Keratinocyte (primary cell): ENCODE data around the gene BAIAP3. TPM values are rescaled to one million over a fixed set of nuclear protein-coding genes. Genes with fewer than 3 reads are reported as not detected.

Source experiments
- DNase-seq: peaks from one replicate; pipeline ENCODE4 v3.0.0-alpha.2; 2011; ENCODE audit warnings: low read depth, missing footprints, low spot score
- FAIRE-seq: peaks from 2 replicates; lab custom pipeline; 2011; peaks lifted over from hg19 to GRCh38; lab: Jason Lieb, UNC
- H2AFZ ChIP-seq: 2 replicates; pipeline ENCODE4 v1.6.0; 2012; ENCODE audit warnings: low read length, control low read depth, inconsistent platforms; ENCODE audit not compliant: control insufficient read depth
- H3K27ac ChIP-seq: 2 replicates; pipeline ENCODE4 v1.5.1; 2011; ENCODE audit warnings: low read length; ENCODE audit not compliant: control insufficient read depth, insufficient read depth
- H3K27me3 ChIP-seq: 3 replicates; pipeline ENCODE4 v1.6.0; 2011; ENCODE audit warnings: low read length; ENCODE audit not compliant: control insufficient read depth, insufficient read depth; ENCODE audit errors: extremely low read depth
- H3K36me3 ChIP-seq, 2 experiments: 2 replicates in 1 of 2; 3 replicates in 1 of 2; pipeline ENCODE4 v1.5.1; 2011; ENCODE audit warnings: low read length in 2 of 2, mild to moderate bottlenecking in 1 of 2; ENCODE audit not compliant: control insufficient read depth in 2 of 2, insufficient read depth in 2 of 2; ENCODE audit errors: extremely low read depth in 1 of 2
- H3K4me1 ChIP-seq: 3 replicates; pipeline ENCODE4 v1.5.1; 2011; ENCODE audit warnings: low read length; ENCODE audit not compliant: control insufficient read depth, insufficient read depth; ENCODE audit errors: extremely low read depth
- H3K4me2 ChIP-seq: 3 replicates; pipeline ENCODE4 v1.6.0; 2011; ENCODE audit warnings: low read depth, low read length; ENCODE audit not compliant: control insufficient read depth, insufficient read depth; ENCODE audit errors: extremely low read depth
- H3K4me3 ChIP-seq, 3 experiments: fragments of 200-600 bp in 1 of 3; sonication (generic) in 1 of 3; 2 replicates in 2 of 3; 3 replicates in 1 of 3; pipeline ENCODE4 v1.5.1; 2011 to 2016; ENCODE audit warnings: low read length in 3 of 3, mild to moderate bottlenecking in 3 of 3, control low read depth in 2 of 3, inconsistent platforms in 1 of 3, low read depth in 1 of 3, mixed read lengths in 1 of 3, mixed run types in 1 of 3, moderate library complexity in 1 of 3; ENCODE audit not compliant: control insufficient read depth in 2 of 3, insufficient read depth in 2 of 3; ENCODE audit errors: extremely low read depth in 1 of 3
- H3K79me2 ChIP-seq: 2 replicates; pipeline ENCODE4 v1.6.0; 2012; ENCODE audit warnings: low read length; ENCODE audit not compliant: control insufficient read depth, insufficient read depth
- H3K9ac ChIP-seq: 3 replicates; pipeline ENCODE4 v1.6.0; 2011; ENCODE audit warnings: low read length; ENCODE audit not compliant: control insufficient read depth, insufficient read depth; ENCODE audit errors: extremely low read depth
- H3K9me1 ChIP-seq: 3 replicates; pipeline ENCODE4 v1.6.0; 2011; ENCODE audit warnings: low read length; ENCODE audit not compliant: control insufficient read depth, insufficient read depth; ENCODE audit errors: extremely low read depth
- H3K9me3 ChIP-seq: 2 replicates; pipeline ENCODE4 v1.5.1; 2012; ENCODE audit warnings: low read depth, low read length; ENCODE audit not compliant: control insufficient read depth
- H4K20me1 ChIP-seq: 3 replicates; pipeline ENCODE4 v1.6.0; 2011; ENCODE audit warnings: low read length; ENCODE audit not compliant: control insufficient read depth, insufficient read depth; ENCODE audit errors: extremely low read depth
- CTCF ChIP-seq, 3 experiments: IDR thresholded peaks in 1 of 3; conservative IDR thresholded peaks in 1 of 3; optimal IDR thresholded peaks in 1 of 3; 2 replicates in 2 of 3; 3 replicates in 1 of 3; pipeline versions ENCODE3 to v1.5.1; 2011; ENCODE audit warnings: low read length in 3 of 3, mild to moderate bottlenecking in 3 of 3, moderate library complexity in 2 of 3, control low read depth in 1 of 3, inconsistent platforms in 1 of 3; ENCODE audit not compliant: insufficient read depth in 2 of 3; ENCODE audit errors: extremely low read depth in 1 of 3
- EZH2 ChIP-seq: IDR thresholded peaks from one replicate; pipeline ENCODE4 v1.6.1; 2012; ENCODE audit warnings: inconsistent platforms, mild to moderate bottlenecking, low read length, moderate library complexity
- dilution Hi-C: fragments of 300-500 bp; cut with MboI; formaldehyde crosslinking; loops from one replicate; pipeline ENCODE4 v1.7.0; 2020; ENCODE audit warnings: low sequenced_read_pairs; ENCODE audit not compliant: extremely low pct_ligation_motif_present
- polyA plus RNA-seq, 5 experiments: library from polyadenylated mRNA; depleted of rRNA in 3 of 5; stranded (reverse) in 3 of 5; stranded (forward) in 1 of 5; unstranded in 1 of 5; fragments of >200 nt; gene quantifications; 1 replicate in 1 of 5; 2 replicates in 3 of 5; 3 replicates in 1 of 5; pipeline versions ENCODE4 v1.2.1 to v1.2.3, GENCODE V29; 2011 to 2012; ENCODE audit warnings: missing spikeins in 2 of 5, low read depth in 1 of 5, low replicate concordance in 1 of 5

The BAIAP3 gene
- polyA plus RNA-seq, 1 donor (not counting 4 experiments of a cell fraction or from before 2014, with no cell fraction given), result not detected

GRCh38 chr16:1297018-1297696 lies 36.3 kb upstream of the BAIAP3 start:
- Histone ChIP-seq H3K4me2 (peak overlapping the region; percentile 55), H3K9me1 (no peaks in the 10 kb centered on the region), H4K20me1 (no peaks in the 10 kb centered on the region), H3K27me3 (peaks cover 22% of the 10 kb centered on the region), H3K4me1 (peaks cover 18% of the 10 kb centered on the region), H3K4me3 (no peak overlapping the region), H3K79me2 (no peaks in the 10 kb centered on the region), H3K9ac (peak overlapping the region; percentile 60), H3K36me3 (no peaks in the 10 kb centered on the region), H3K9me3 (no peaks in the 10 kb centered on the region), H3K27ac (peak overlapping the region; percentile 68), H2AFZ (peak overlapping the region; percentile 44)
- DNase-seq, result peak; percentile 64
- no peak for TF ChIP-seq EZH2
- dilution Hi-C loops, result no loop called here
- peak; percentile 17 for FAIRE-seq

GRCh38 chr16:1298406-1298805 lies 35.0 kb upstream of the BAIAP3 start:
- Histone ChIP-seq H3K4me1 (peaks cover 22% of the 10 kb centered on the region), H3K9me3 (no peaks in the 10 kb centered on the region), H3K27ac (no peak overlapping the region), H4K20me1 (no peaks in the 10 kb centered on the region), H3K4me3 (no peak overlapping the region), H3K27me3 (peaks cover 22% of the 10 kb centered on the region), H3K79me2 (no peaks in the 10 kb centered on the region), H3K9me1 (no peaks in the 10 kb centered on the region), H2AFZ (no peak overlapping the region), H3K4me2 (no peak overlapping the region), H3K36me3 (no peaks in the 10 kb centered on the region), H3K9ac (no peak overlapping the region)
- no peak for FAIRE-seq
- dilution Hi-C loops, result no loop called here
- TF ChIP-seq EZH2 (no peak), CTCF (optimal IDR thresholded peaks at IDR 0.05 in 1 of 3, IDR thresholded peaks at IDR 0.05 in 1 of 3, conservative IDR thresholded peaks at IDR 0.05 in 1 of 3; ENCODE audit: extremely low read depth in 1 of 3, insufficient read depth in 2 of 3, low read length in 3 of 3) (no peak)
- no peak for DNase-seq
